IMR-90 (cell line): ENCODE results near the gene SHISA3.

ENCODE experiments used
- CEBPB ChIP-seq: IDR thresholded peaks from 2 replicates; pipeline ENCODE4 v1.6.1; 2012; ENCODE audit warnings: low read depth, low read length, improper control_type of control experiment
- CTCF ChIP-seq: conservative IDR thresholded peaks from 2 replicates; pipeline ENCODE4 v1.5.1; 2012; ENCODE audit warnings: mild to moderate bottlenecking, low read depth, low read length, improper control_type of control experiment
- ELK1 ChIP-seq: fragments of 150-350 bp; IDR thresholded peaks from 2 replicates; pipeline ENCODE4 v1.6.1; 2016; ENCODE audit warnings: low read depth, mild to moderate bottlenecking, low read length, moderate library complexity, borderline replicate concordance
- FOS ChIP-seq: fragments of 150-350 bp; IDR thresholded peaks from 2 replicates; pipeline ENCODE4 v1.6.1; 2016; ENCODE audit warnings: low read depth, low read length
- POLR2A ChIP-seq: IDR thresholded peaks from 2 replicates; pipeline ENCODE4 v1.6.1; 2012; ENCODE audit warnings: mild to moderate bottlenecking, low read depth, low read length
- RAD21 ChIP-seq: IDR thresholded peaks from 2 replicates; pipeline ENCODE4 v1.6.1; 2012; ENCODE audit warnings: low read length, improper control_type of control experiment
- RCOR1 ChIP-seq: IDR thresholded peaks from 2 replicates; pipeline ENCODE4 v1.6.1; 2012; ENCODE audit warnings: mild to moderate bottlenecking, low read length, improper control_type of control experiment; ENCODE audit not compliant: insufficient replicate concordance

GRCh38 chr4:42397635-42398170, 415 bp downstream of the SHISA3 start:
- no peak for TF ChIP-seq ELK1
- TF ChIP-seq CTCF: no peak
- TF ChIP-seq RAD21: no peak
- TF ChIP-seq POLR2A: no peak
- no peak for TF ChIP-seq CEBPB
- TF ChIP-seq RCOR1: no peak
- TF ChIP-seq FOS: no peak
